GM10266 (cell line): ENCODE results near the gene ADGRV1.
"Not testable (repeated sequence)": the region's sequence is repeated elsewhere in the genome, so short reads cannot be mapped to it uniquely, and the experiment has no call there.

Experiments
- DNase-seq: peaks from one replicate; pipeline ENCODE4 v3.0.0; 2012; ENCODE audit errors: extremely low spot score
- CTCF ChIP-seq: IDR thresholded peaks from 2 replicates; pipeline ENCODE4 v1.5.1; 2012; ENCODE audit warnings: mild to moderate bottlenecking, low read depth; ENCODE audit not compliant: control insufficient read depth, insufficient read depth; ENCODE audit errors: missing control alignments

Gene ADGRV1

GRCh38 chr5:90803876-90804275 lies 245.3 kb downstream of the ADGRV1 start:
- TF ChIP-seq CTCF, result no peak
- no peak for DNase-seq

- TF ChIP-seq CTCF, result no peak
- DNase-seq, result no peak
These were observed 248.9 kb downstream of the ADGRV1 start for GRCh38 chr5:90807496-90807895.

- DNase-seq, result no peak
- no peak for TF ChIP-seq CTCF
These were observed 250.9 kb downstream of the ADGRV1 start for GRCh38 chr5:90809311-90810056.

GRCh38 chr5:90810211-90810610 lies 251.6 kb downstream of the ADGRV1 start:
- no peak for TF ChIP-seq CTCF
- DNase-seq, result no peak

- no peak for TF ChIP-seq CTCF
- DNase-seq, result no peak
These were observed 254.8 kb downstream of the ADGRV1 start for GRCh38 chr5:90813392-90813791.

- DNase-seq, result not testable (repeated sequence)
These were observed 263.5 kb downstream of the ADGRV1 start for GRCh38 chr5:90822062-90822461.

- DNase-seq, result no peak
- no peak for TF ChIP-seq CTCF
These were observed 265.8 kb downstream of the ADGRV1 start for GRCh38 chr5:90824436-90824835.

GRCh38 chr5:90830058-90830457 lies 271.5 kb downstream of the ADGRV1 start:
- TF ChIP-seq CTCF, result no peak
- no peak for DNase-seq
